HCT116 (cell line): ENCODE results near the gene TSPAN10.

ENCODE experiments used
- CEBPB ChIP-seq: IDR thresholded peaks from 2 replicates; pipeline ENCODE4 v1.6.1; 2012; ENCODE audit warnings: low read depth
- CTCF ChIP-seq, 3 experiments: fragments of 200-600 bp in 1 of 3; sonication (generic) in 1 of 3; IDR thresholded peaks in 2 of 3; conservative IDR thresholded peaks in 1 of 3; 2 replicates each; pipeline ENCODE4 v1.5.1; 2012 to 2017; ENCODE audit warnings: low read depth in 2 of 3, low read length in 2 of 3, antibody characterized with exemption in 1 of 3, borderline replicate concordance in 1 of 3, control low read depth in 1 of 3, mild to moderate bottlenecking in 1 of 3, mixed read lengths in 1 of 3, mixed run types in 1 of 3, moderate library complexity in 1 of 3; ENCODE audit not compliant: insufficient read depth in 1 of 3
- EZH2 ChIP-seq: fragments of 200-600 bp; sonication (generic); IDR thresholded peaks from 2 replicates; pipeline ENCODE4 v1.6.1; 2017; ENCODE audit warnings: antibody characterized with exemption, mixed run types
- MAX ChIP-seq: IDR thresholded peaks from 2 replicates; pipeline ENCODE4 v1.6.1; 2012
- POLR2A ChIP-seq: IDR thresholded peaks from 2 replicates; pipeline ENCODE4 v1.7.0; 2011; ENCODE audit warnings: borderline replicate concordance; ENCODE audit not compliant: insufficient read depth, insufficient read length; ENCODE audit errors: extremely low read depth
- RAD21 ChIP-seq: IDR thresholded peaks from 2 replicates; pipeline ENCODE4 v1.6.1; 2012; ENCODE audit warnings: low read depth, mild to moderate bottlenecking
- TCF7L2 ChIP-seq: IDR thresholded peaks from 2 replicates; pipeline ENCODE4 v1.7.0; 2011; ENCODE audit warnings: borderline replicate concordance, inconsistent platforms; ENCODE audit not compliant: insufficient read depth, insufficient read length; ENCODE audit errors: extremely low read depth
- ZFX ChIP-seq: fragments of 450-650 bp; IDR thresholded peaks from 2 replicates; pipeline ENCODE4 v1.6.1; 2017

- TF ChIP-seq CTCF (IDR thresholded peaks at IDR 0.05 in 2 of 3, conservative IDR thresholded peaks at IDR 0.05 in 1 of 3; ENCODE audit: borderline replicate concordance in 1 of 3, insufficient read depth in 1 of 3, low read depth in 2 of 3, low read length in 2 of 3) (no peak), MAX (peak; percentile 100), TCF7L2 (no peak), ZFX (0 out of 2 replicates have a peak, but pooled peaks have one; percentile 51), POLR2A (peak; percentile 48), EZH2 (no peak), CEBPB (no peak), RAD21 (no peak)
Measured at GRCh38 chr17:81665205-81666091, 28.5 kb downstream of the TSPAN10 start.
